Measurements from ENCODE around the gene SLC24A5.
A peak's percentile ranks its signal among the peaks of the same experiment; 100 is the strongest.

SLC24A5 gene

GRCh38 chr15:48190932-48191573 is 70.3 kb downstream of the SLC24A5 start:
- DNase-seq (ENCODE audit: low spot score): peak; percentile 10

- DNase-seq (ENCODE audit: low spot score): no peak
Observed at GRCh38 chr15:48191574-48192225, 70.9 kb downstream of the SLC24A5 start, which contains the start of gene CTXN2. TSS of gene CTXN2 (plus strand) at chr15:48191665. CDS start at chr15:48201301, 9,636 bp downstream.

Measured in germinal center (tissue), 1 donor.